Esophagus squamous epithelium (tissue), 5 donors: ENCODE measurements around the gene RAD9A. TPM values are rescaled to one million over a fixed set of nuclear protein-coding genes. Genes with fewer than 3 reads are reported as not detected.
A peak's percentile ranks its signal among the peaks of the same experiment; 100 is the strongest.

Experiments
- DNase-seq: peaks from one replicate; lab custom pipeline; 2025; lab: John Stamatoyannopoulos, UW
- H3K27ac ChIP-seq, 4 donors: fragments of 200-600 bp; sonication (generic); one replicate each; pipeline ENCODE4 v1.5.1; 2016 to 2019; ENCODE audit warnings: mild to moderate bottlenecking in 1 of 4
- H3K27me3 ChIP-seq, 4 donors: fragments of 200-600 bp; sonication (generic); 1 replicate in 3 of 4; 2 replicates in 1 of 4; pipeline versions ENCODE4 v1.5.1 to v1.6.0; 2017 to 2021; ENCODE audit warnings: antibody characterized with exemption in 1 of 4
- H3K36me3 ChIP-seq, 3 donors: fragments of 200-600 bp; sonication (generic); one replicate each; pipeline ENCODE4 v1.5.1; 2016 to 2019
- H3K4me1 ChIP-seq, 3 donors: fragments of 200-600 bp; sonication (generic); one replicate each; pipeline ENCODE4 v1.5.1; 2017 to 2019
- H3K4me3 ChIP-seq, 4 donors: fragments of 200-600 bp; sonication (generic); 1 replicate in 3 of 4; 2 replicates in 1 of 4; pipeline ENCODE4 v1.5.1; 2016 to 2019; ENCODE audit warnings: mild to moderate bottlenecking in 2 of 4, moderate library complexity in 1 of 4
- H3K9me3 ChIP-seq, 3 donors: fragments of 200-600 bp; sonication (generic); one replicate each; pipeline ENCODE4 v1.5.1; 2016 to 2019
- POLR2A ChIP-seq, 4 donors: fragments of 450-650 bp; IDR thresholded peaks; one replicate each; pipeline ENCODE4 v1.6.1; 2017; ENCODE audit warnings: antibody characterized with exemption in 4 of 4, mild to moderate bottlenecking in 4 of 4, moderate library complexity in 3 of 4
- WGBS, 2 donors: methylation state at CpG; one replicate each; pipeline ENCODE4 v1.1.5; 2018; 5-methylcytosine and 5-hydroxymethylcytosine counted together
- intact Hi-C: fragments of 100-400 bp; cut with DNase I; formaldehyde crosslinking; loops from one replicate; pipeline ENCODE4 v1.15.0; 2022
- total RNA-seq, 4 donors: library from RNA; depleted of rRNA; stranded (reverse); fragments of >200 nt; gene quantifications; one replicate each; pipeline ENCODE4 v1.1.0, GENCODE V29; 2016
- TF ChIP-seq, protein P1 (sequence below), 6 experiments: fragments of 450-650 bp in 4 of 6; fragments of 200-600 bp in 2 of 6; sonication (generic) in 2 of 6; IDR thresholded peaks; one replicate each; pipeline ENCODE4 v1.5.1; 2016 to 2019; ENCODE audit warnings: antibody characterized with exemption in 6 of 6, mild to moderate bottlenecking in 4 of 6, moderate library complexity in 4 of 6
- donor health status: DM: yes; HTN: yes; CAD: no.

Gene RAD9A
- total RNA-seq, 4 donors from 2014 or later: 10.6 to 18.3 (median 12.7) TPM

DNA sequence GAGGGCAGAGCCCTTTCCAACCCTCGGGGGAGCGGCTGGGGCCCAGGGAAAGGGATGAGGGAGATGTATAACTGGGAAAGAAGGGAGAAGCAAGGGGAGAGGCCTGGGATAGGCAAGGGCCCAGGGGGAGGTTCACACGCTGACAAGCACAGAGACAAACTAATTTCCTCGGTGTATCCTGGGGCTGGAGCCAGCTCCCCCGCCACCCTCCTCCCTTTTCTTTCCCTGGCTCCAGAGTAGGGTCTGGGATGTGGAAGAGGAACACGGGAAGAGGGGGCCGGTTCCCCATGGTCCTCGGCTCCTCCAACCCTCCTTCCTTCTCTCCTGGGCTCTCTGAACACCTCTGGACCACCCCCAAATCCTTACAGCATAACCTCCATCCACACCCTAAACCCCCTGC is 25.2 kb upstream of the RAD9A start:
- Histone ChIP-seq H3K4me3 (peak overlapping the region in 1 of 4 donors; percentile 3), H3K4me1 (peaks cover 34 to 81% (median 45%) of the 10 kb centered on the region in 3 donors), H3K9me3 (no peaks in the 10 kb centered on the region), H3K36me3 (peaks cover 0 to 16% (median 0%) of the 10 kb centered on the region in 3 donors), H3K27ac (peak overlapping the region in 3 of 4 donors; percentile 40 to 78 (median 77)), H3K27me3 (no peaks in the 10 kb centered on the region)
- no peak for DNase-seq
- intact Hi-C loops: no loop called here
- no peak for TF ChIP-seq POLR2A (IDR thresholded peaks at IDR 0.05)
- TF ChIP-seq, protein P1, sequence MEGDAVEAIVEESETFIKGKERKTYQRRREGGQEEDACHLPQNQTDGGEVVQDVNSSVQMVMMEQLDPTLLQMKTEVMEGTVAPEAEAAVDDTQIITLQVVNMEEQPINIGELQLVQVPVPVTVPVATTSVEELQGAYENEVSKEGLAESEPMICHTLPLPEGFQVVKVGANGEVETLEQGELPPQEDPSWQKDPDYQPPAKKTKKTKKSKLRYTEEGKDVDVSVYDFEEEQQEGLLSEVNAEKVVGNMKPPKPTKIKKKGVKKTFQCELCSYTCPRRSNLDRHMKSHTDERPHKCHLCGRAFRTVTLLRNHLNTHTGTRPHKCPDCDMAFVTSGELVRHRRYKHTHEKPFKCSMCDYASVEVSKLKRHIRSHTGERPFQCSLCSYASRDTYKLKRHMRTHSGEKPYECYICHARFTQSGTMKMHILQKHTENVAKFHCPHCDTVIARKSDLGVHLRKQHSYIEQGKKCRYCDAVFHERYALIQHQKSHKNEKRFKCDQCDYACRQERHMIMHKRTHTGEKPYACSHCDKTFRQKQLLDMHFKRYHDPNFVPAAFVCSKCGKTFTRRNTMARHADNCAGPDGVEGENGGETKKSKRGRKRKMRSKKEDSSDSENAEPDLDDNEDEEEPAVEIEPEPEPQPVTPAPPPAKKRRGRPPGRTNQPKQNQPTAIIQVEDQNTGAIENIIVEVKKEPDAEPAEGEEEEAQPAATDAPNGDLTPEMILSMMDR (IDR thresholded peaks at IDR 0.05): no peak
- WGBS, 2 donors: 20 to 40% methylated on average over 8 of the region's 8 CpGs

DNA sequence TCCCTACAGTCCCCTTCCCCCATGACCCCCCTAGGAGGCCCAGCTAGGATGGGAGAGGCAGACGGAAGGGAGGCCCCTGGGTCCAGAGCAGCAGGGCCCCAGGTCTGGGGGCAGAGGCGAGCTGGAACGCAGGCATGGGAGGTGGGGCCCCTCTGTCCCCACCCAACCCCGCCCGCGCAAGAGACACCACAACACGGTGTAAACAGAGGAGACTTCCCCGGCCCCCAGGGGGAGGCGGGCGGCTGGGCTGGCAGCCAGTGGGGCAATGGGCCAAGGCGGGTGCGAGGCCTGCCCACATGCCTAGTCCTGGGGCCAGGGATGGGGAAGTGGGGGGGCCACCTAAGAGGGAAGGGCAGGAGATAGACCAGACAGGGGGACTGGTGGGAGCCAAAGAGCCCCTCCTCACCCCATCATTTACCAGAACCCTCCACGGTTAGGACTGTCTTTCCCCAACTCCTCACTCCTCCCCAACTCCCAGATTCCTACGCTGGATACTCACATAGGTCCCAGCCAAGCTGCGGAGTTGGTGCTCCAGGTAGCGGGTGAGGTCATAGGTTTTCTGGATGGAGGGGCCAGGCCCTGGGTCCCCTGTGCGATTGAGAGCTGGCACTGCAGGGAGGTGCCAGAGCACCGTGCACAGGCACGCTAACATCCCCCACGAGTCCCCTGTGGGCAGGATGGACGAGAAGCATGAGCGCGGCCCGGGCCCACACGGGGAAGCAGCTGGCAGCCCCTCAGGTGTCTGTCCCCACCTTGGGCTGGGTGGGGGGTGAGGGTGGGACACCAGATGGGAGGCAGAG is 24.6 kb upstream of the RAD9A start:
- no peak for DNase-seq
- no peaks in the 10 kb centered on the region for H3K27me3 ChIP-seq
- 19 to 40% methylated on average over 1 to 9 of the region's 25 CpGs for WGBS, 2 donors
- peaks cover 39 to 82% (median 51%) of the 10 kb centered on the region in 3 donors for H3K4me1 ChIP-seq
- peak overlapping the region in 3 of 4 donors; percentile 40 to 78 (median 77) for H3K27ac ChIP-seq
- peaks cover 0 to 16% (median 0%) of the 10 kb centered on the region in 3 donors for H3K36me3 ChIP-seq
- peak overlapping the region in 1 of 4 donors; percentile 3 for H3K4me3 ChIP-seq
- intact Hi-C loops: no loop called here
- TF ChIP-seq, protein P1 (IDR thresholded peaks at IDR 0.05): no peak
- no peak for TF ChIP-seq POLR2A (IDR thresholded peaks at IDR 0.05)
- H3K9me3 ChIP-seq: no peaks in the 10 kb centered on the region

DNA sequence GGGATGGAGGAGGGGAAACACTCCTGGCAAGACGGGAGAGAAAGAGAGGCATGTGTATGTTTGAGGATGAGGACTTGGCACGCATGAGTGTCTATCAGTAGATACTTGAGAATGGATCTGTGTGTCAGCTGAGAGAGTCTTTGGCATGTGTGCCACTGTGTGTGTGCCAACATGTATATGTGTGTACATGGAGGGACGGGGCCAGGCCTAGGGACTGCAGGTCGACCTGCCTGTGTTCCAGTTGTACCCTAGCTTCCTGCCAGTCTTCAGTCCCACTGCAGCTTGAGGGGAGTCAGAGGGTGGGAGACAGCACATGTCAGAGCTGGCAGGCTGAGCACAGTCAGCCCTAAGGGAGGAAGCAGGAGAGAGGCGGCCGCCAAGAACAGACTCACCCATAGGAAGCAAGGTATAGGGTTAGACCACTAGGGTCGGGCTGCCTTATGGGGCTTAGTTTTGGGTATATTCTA is 24.0 kb upstream of the RAD9A start:
- no peak for DNase-seq
- TF ChIP-seq POLR2A (IDR thresholded peaks at IDR 0.05): no peak
- TF ChIP-seq, protein P1 (IDR thresholded peaks at IDR 0.05): no peak
- H3K27me3 ChIP-seq: no peaks in the 10 kb centered on the region
- intact Hi-C loops: no loop called here
- H3K36me3 ChIP-seq: peaks cover 0 to 16% (median 0%) of the 10 kb centered on the region in 3 donors
- H3K27ac ChIP-seq: peak overlapping the region in 2 of 4 donors; percentile 77 to 78
- H3K4me1 ChIP-seq: peaks cover 44 to 84% (median 52%) of the 10 kb centered on the region in 3 donors
- no peak overlapping the region for H3K4me3 ChIP-seq
- WGBS, 2 donors: 27 to 47% methylated on average over 6 to 7 of the region's 7 CpGs
- no peaks in the 10 kb centered on the region for H3K9me3 ChIP-seq

DNA sequence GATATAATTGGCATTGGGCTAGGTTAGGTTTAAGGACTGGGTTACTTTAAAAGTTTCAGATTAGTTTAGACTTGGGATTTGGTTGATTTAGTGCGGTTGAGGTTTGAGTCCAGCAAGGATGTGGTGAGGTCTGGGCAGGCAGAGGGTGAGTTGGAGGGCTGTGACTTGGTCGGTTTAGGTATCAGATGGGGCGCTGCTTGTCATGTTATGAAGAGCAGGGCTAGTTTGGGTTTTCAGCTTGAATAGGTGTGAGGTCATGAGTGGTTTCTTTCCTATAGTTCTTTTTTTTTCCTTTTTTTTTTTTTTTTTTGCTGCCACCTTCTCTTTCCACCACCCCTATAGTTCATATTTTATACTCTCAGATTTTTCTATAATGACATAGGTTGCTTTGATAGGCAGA is 23.2 kb upstream of the RAD9A start:
- Histone ChIP-seq H3K9me3 (no peaks in the 10 kb centered on the region), H3K4me1 (peaks cover 44 to 91% (median 54%) of the 10 kb centered on the region in 3 donors), H3K4me3 (no peak overlapping the region), H3K36me3 (peaks cover 0 to 16% (median 0%) of the 10 kb centered on the region in 3 donors), H3K27me3 (no peaks in the 10 kb centered on the region), H3K27ac (peak overlapping the region in 1 of 4 donors; percentile 78)
- no peak for DNase-seq
- WGBS, 2 donors: 73 to 74% methylated on average over 3 of the region's 3 CpGs
- no peak for TF ChIP-seq POLR2A (IDR thresholded peaks at IDR 0.05)
- TF ChIP-seq, protein P1 (IDR thresholded peaks at IDR 0.05): no peak
- intact Hi-C loops: no loop called here

DNA sequence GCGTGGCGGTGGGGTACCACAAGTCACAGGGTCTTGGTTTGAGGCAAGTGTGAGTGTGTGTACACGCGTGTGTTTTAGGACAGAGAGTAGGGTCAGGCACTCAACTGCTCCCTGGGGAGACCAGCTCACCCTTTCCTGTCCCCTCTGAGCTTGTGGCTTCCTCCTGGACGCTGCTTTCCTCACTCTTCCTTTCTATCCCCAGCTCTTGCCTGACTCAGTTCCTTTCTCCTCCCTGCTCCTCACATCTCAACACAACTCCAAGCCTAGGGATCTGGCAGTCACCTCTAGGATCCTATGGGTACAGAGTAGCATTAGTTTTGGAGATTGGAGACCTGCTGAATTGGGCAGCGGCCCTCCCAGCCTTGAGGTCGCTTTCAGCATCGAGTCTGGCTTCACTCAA is 22.5 kb upstream of the RAD9A start:
- Histone ChIP-seq H3K9me3 (no peaks in the 10 kb centered on the region), H3K4me3 (no peak overlapping the region), H3K27ac (peak overlapping the region in 3 of 4 donors; percentile 21 to 96 (median 23)), H3K4me1 (peaks cover 50 to 93% (median 61%) of the 10 kb centered on the region in 3 donors), H3K36me3 (peaks cover 0 to 15% (median 0%) of the 10 kb centered on the region in 3 donors), H3K27me3 (no peaks in the 10 kb centered on the region)
- TF ChIP-seq POLR2A (IDR thresholded peaks at IDR 0.05): no peak
- TF ChIP-seq, protein P1 (IDR thresholded peaks at IDR 0.05): no peak
- intact Hi-C loops: no loop called here
- WGBS, 2 donors: 81 to 82% methylated on average over 6 to 8 of the region's 8 CpGs
- DNase-seq: no peak
